Right renal cortex interstitium (tissue), 3 donors: ENCODE results near the gene ARFIP1. TPM values are rescaled to one million over a fixed set of nuclear protein-coding genes. Genes with fewer than 3 reads are reported as not detected.

Experiments
- DNase-seq, 3 donors: peaks; one replicate each; pipeline ENCODE4 v3.0.0-alpha.2; 2013; ENCODE audit warnings: low read depth in 3 of 3, low spot score in 2 of 3
- polyA plus RNA-seq, 3 donors: library from polyadenylated mRNA; unstranded; fragments of 120-200 nt; gene quantifications; one replicate each; pipeline ENCODE4 v1.2.1, GENCODE V29; 2013; ENCODE audit not compliant: insufficient read length in 3 of 3

Gene ARFIP1
- polyA plus RNA-seq, 3 donors = 41.7 to 45.1 (median 43.3) TPM

DNA sequence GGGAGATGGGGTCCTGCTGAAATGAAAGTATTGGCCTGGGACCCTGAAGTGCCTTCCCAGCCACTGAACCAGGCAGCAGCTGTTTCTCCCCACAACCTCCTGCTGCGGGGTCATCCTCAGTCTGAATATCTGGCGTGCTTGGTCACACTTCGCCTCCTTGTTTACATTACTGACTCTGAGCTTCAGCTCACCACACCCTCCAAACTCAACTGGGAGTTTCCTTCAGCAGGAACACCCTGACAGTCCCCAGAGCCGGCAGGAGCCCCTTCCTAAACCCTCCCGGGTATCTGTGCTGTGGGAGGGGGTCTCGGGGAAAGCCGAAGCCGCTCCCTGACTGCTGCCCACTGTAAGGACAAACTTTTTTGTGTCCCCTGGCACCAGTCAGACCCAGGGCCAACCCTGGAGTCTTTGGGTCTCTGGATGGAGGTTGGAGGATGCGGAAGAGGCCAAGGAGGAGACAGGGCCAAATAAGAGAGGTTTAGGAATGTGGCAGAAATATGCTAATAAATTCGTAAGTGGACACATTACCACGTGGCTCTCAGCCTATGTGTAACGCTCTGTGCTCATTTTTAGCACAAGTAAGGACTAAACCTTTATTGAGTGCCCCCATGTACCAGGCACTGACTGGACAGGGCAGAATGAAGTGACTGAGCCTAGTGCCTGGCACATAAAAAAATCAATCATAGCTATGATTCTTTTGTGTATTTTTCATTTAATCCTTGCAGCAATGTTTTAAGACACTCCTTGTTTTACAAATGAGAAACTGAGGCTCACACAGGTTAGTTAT lies 177.1 kb downstream of the ARFIP1 start:
- DNase-seq = no peak

DNA sequence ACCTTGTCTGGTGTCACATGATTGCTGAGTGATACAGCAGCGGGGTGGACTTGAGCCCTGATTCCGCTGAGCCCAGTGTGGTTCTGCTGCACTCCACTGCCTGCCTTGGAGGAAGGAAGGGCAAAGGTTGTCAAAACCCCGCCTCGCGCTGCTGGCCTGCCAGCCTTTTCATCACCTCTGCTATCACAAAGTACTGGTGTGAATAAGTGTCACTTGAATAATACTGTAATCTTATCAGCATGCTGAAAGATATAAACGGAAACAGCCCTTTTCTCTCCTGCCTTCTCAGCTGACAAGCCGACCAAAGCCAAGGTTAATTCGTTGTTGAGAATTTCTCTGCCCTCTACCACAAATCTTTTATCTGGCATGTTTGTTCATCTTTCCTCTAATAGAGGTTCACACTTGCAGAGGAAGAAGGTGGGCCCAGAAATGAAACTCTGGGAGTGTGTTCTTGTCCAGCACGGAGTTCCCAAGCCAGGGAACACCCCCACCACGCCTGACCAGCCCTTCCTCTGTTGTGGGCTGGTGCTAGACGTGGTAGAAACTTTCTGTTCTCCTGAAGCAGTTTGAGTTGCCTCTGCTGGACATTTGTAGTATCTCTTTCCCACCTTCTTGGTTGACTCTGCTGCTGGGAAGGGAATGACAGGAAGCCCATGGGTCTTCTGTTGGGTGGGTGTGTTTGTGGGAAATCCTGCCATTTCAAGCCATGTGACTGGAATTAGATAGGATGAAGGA lies 177.8 kb downstream of the ARFIP1 start:
- no peak for DNase-seq

DNA sequence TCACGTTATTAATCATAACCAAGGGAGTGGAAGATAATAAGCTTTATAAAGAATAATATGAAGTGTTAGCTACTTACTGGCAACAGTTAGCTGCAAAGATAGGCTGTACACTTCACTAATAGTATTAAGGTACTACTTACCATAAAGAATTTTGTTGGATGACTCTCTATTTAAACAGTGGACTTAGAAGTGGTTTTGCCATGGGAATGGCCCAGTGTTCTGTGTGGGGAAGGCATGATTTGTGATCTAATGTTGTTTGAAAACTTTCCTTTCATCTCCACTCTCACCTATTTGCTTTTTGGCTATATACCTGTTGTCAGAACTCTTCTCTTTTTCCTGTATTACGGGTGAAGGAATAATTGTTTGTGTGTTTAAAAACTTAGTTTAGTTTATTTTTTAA lies 179.3 kb downstream of the ARFIP1 start:
- no peak for DNase-seq

DNA sequence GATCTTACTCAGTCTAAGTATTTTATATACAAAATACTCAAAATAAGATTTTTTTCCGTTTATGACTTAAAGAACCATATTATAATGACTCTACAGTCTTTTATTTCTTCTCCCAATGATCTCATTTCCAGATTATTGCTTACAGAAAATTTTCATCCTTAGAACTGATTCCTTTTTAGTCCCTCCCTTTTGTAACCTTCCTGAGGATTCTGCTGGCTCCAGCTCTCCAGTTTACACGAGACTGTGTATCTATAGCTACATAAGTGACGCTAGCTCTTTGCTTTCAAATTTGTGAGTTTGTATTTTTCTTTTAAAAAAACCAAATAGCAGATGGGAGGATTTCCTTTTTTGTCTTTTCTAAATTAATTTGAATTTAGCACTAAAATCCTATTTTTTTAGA lies 180.3 kb downstream of the ARFIP1 start:
- no peak for DNase-seq

DNA sequence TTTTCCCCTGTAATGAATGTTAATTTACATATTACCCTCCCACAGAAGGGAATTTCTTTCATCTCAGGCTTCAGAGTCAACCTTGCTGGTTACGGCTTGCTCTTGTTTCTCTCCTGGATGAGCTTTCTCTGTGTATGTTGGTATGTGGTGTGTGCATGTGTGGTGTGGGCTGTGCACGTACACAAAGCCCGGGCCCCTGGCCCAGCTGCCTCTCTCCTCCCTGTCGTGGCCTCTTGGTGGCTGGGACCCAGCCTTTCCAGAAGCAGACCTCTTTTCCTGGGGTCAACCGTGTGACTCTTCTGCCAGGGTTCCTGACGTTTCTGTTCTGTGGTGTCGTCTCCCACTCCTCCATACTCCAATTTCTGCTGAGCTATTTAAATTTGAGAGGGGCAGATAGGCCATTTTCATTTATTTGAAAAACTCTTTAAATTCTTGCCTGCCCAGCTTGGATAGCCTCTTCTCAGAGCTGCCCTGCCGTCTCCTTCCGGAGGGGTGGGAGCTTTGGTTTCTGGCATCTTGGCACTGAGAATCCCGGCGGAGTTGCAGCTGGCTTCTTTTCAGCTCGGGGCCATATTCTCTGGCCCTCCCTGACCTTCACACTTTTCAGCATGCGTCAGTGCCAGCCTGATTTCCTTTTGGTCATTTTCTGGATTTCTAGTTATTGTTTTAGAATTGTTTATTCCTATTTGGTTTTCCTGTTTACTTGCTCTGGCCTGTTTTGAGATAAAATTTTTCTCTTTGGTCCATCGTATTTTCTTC lies 181.4 kb downstream of the ARFIP1 start:
- DNase-seq = no peak

DNA sequence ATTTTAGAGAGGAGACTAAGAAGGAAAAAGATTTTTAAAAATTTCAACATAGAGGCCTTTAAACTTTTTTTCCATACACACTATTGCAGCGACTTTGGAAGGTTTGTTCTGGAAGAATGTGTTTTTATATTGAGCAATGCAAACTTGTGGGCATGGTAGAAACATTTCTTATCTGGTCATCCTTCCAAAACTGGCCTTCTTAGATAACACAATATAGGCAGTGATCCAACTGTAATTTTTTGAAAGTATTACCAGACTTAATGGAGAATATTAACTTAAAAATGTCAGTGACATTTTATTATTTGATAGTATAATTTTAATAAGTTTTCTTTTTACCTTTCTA lies 182.0 kb downstream of the ARFIP1 start:
- DNase-seq = no peak

Other genes starting within 250 kb of the ARFIP1 start
- gene FBXW7, start 243.9 kb upstream of the ARFIP1 start, polyA plus RNA-seq = 10 to 100 TPM; 34.5 to 39.2 (median 35.7) TPM
- gene TMEM154, start 100.0 kb upstream of the ARFIP1 start, polyA plus RNA-seq = 1 to 10 TPM in 1 of 3 donors, under 1 TPM in 2; 0.64 to 1.4 (median 0.72) TPM
- gene TIGD4, start 224 bp upstream of the ARFIP1 start, polyA plus RNA-seq = 1 to 10 TPM; 1.8 to 2.1 (median 2.0) TPM
- gene FHDC1, start 156.4 kb downstream of the ARFIP1 start, polyA plus RNA-seq = 1 to 10 TPM; 3.6 to 4.0 (median 4.0) TPM